Bronchial epithelial cell (primary cell): Measurements from ENCODE around the gene PDZD2. TPM values are rescaled to one million over a fixed set of nuclear protein-coding genes. Genes with fewer than 3 reads are reported as not detected.
"Not testable (repeated sequence)": the region's sequence is repeated elsewhere in the genome, so short reads cannot be mapped to it uniquely, and the experiment has no call there.

Experiments used
- DNase-seq: peaks from one replicate; pipeline ENCODE4 v3.0.0-alpha.2; 2010; ENCODE audit warnings: low read depth
- FAIRE-seq: peaks from 2 replicates; lab custom pipeline; 2011; peaks lifted over from hg19 to GRCh38; lab: Jason Lieb, UNC
- H3K27me3 ChIP-seq: 2 replicates; pipeline ENCODE4 v1.5.1; 2011; ENCODE audit warnings: low read length; ENCODE audit not compliant: control insufficient read depth, insufficient read depth
- H3K36me3 ChIP-seq: 2 replicates; pipeline ENCODE4 v1.5.1; 2011; ENCODE audit warnings: low read length; ENCODE audit not compliant: control insufficient read depth, insufficient read depth
- H3K4me3 ChIP-seq: 2 replicates; pipeline ENCODE4 v1.5.1; 2011; ENCODE audit warnings: mild to moderate bottlenecking, low read depth, low read length, control low read depth
- CTCF ChIP-seq: IDR thresholded peaks from 2 replicates; pipeline ENCODE4 v1.5.1; 2011; ENCODE audit warnings: mild to moderate bottlenecking, moderate library complexity, low read length, control low read depth, inconsistent platforms; ENCODE audit not compliant: insufficient read depth, severe bottlenecking
- total RNA-seq: library from RNA; depleted of rRNA; stranded (reverse); fragments of >200 nt; gene quantifications from 2 replicates; pipeline ENCODE4 v1.2.1, GENCODE V29; 2014

Gene PDZD2
- total RNA-seq, 1 donor from 2014 or later = 1.8 TPM

- no peak for FAIRE-seq
- no peaks in the 10 kb centered on the region for H3K27me3 ChIP-seq
Observed at GRCh38 chr5:32008746-32009145, 369.8 kb downstream of the PDZD2 start.

GRCh38 chr5:32013658-32014057 lies 374.7 kb downstream of the PDZD2 start:
- FAIRE-seq (no peak), DNase-seq (no peak)
- TF ChIP-seq CTCF = no peak
- Histone ChIP-seq H3K36me3 (no peaks in the 10 kb centered on the region), H3K27me3 (no peaks in the 10 kb centered on the region), H3K4me3 (no peak overlapping the region)

More at GRCh38 chr5:32008746-32009145, 369.8 kb downstream of the PDZD2 start:
- Histone ChIP-seq H3K36me3 (no peaks in the 10 kb centered on the region), H3K4me3 (no peak overlapping the region)
- no peak for TF ChIP-seq CTCF
- DNase-seq = no peak

GRCh38 chr5:32014096-32014745 lies 375.3 kb downstream of the PDZD2 start:
- DNase-seq = no peak
- H3K36me3 ChIP-seq = no peaks in the 10 kb centered on the region
- FAIRE-seq = no peak
- no peak for TF ChIP-seq CTCF
- no peak overlapping the region for H3K4me3 ChIP-seq
- no peaks in the 10 kb centered on the region for H3K27me3 ChIP-seq

- not testable (repeated sequence) for H3K36me3 ChIP-seq, H3K4me3 ChIP-seq, H3K27me3 ChIP-seq, DNase-seq, FAIRE-seq
Observed at GRCh38 chr5:32015262-32015661, 376.3 kb downstream of the PDZD2 start.

- no peak for DNase-seq
- TF ChIP-seq CTCF = no peak
- Histone ChIP-seq H3K36me3 (no peaks in the 10 kb centered on the region), H3K27me3 (no peaks in the 10 kb centered on the region), H3K4me3 (no peak overlapping the region)
- FAIRE-seq = no peak
Observed at GRCh38 chr5:32017692-32018367, 378.9 kb downstream of the PDZD2 start.

- H3K4me3 ChIP-seq = no peak overlapping the region
- no peaks in the 10 kb centered on the region for H3K27me3 ChIP-seq
- no peak for TF ChIP-seq CTCF
- DNase-seq (peak; percentile 76), FAIRE-seq (no peak)
- no peaks in the 10 kb centered on the region for H3K36me3 ChIP-seq
Observed at GRCh38 chr5:32018476-32019436, 379.8 kb downstream of the PDZD2 start.
